PC-9 (cell line): ENCODE measurements around the gene TRAF3. TPM values are rescaled to one million over a fixed set of nuclear protein-coding genes. Genes with fewer than 3 reads are reported as not detected.

ENCODE experiments used
- BruUV-seq: library from RNA; stranded (reverse); fragments of 400-500 nt; replicated peaks from 2 replicates; lab custom pipeline; 2021; lab: Mats Ljungman, UMichigan
- CTCF ChIA-PET: fragments of 300-600 bp; sonication (Branson Sonifier 250); formaldehyde crosslinking; loops from one replicate; lab custom pipeline; 2022; ENCODE audit warnings: antibody characterized with exemption; lab: Charles Lee
- POLR2A ChIA-PET: fragments of 300-600 bp; sonication (Branson Sonifier 250); formaldehyde crosslinking; loops from one replicate; lab custom pipeline; 2022; ENCODE audit warnings: antibody characterized with exemption; ENCODE audit not compliant: unreplicated experiment; lab: Charles Lee
- DNase-seq, 2 experiments: peaks; one replicate each; pipeline versions ENCODE4 v3.0.0 to v3.0.0-alpha.2; 2015 to 2022; ENCODE audit warnings: mixed read lengths in 1 of 2
- H2AFZ ChIP-seq: fragments of 200-600 bp; sonication (generic); 2 replicates; pipeline ENCODE4 v1.8.1; 2017; ENCODE audit warnings: antibody characterized with exemption
- H3F3A ChIP-seq: fragments of 200-600 bp; sonication (generic); 2 replicates; pipeline ENCODE4 v1.8.1; 2017; ENCODE audit warnings: antibody characterized with exemption, mild to moderate bottlenecking, low read depth; ENCODE audit not compliant: insufficient read depth
- H3K27ac ChIP-seq: fragments of 200-600 bp; sonication (generic); 2 replicates; pipeline ENCODE4 v1.6.1; 2016; ENCODE audit warnings: mixed run types
- H3K27me3 ChIP-seq: fragments of 200-600 bp; sonication (generic); 2 replicates; pipeline ENCODE4 v1.6.1; 2016; ENCODE audit warnings: low read depth, mixed run types; ENCODE audit not compliant: insufficient read depth
- H3K36me3 ChIP-seq: fragments of 200-600 bp; sonication (generic); 2 replicates; pipeline ENCODE4 v1.6.1; 2016; ENCODE audit warnings: low read depth, mixed run types
- H3K4me1 ChIP-seq: fragments of 200-600 bp; sonication (generic); replicated peaks from 2 replicates; pipeline ENCODE4 v1.6.1; 2016; ENCODE audit warnings: mixed run types; ENCODE audit not compliant: insufficient read depth
- H3K4me2 ChIP-seq: fragments of 200-600 bp; sonication (generic); 2 replicates; pipeline ENCODE4 v1.6.1; 2017; ENCODE audit warnings: mixed run types
- H3K4me3 ChIP-seq: fragments of 200-600 bp; sonication (generic); 2 replicates; pipeline ENCODE4 v1.6.1; 2016; ENCODE audit warnings: mixed run types
- H3K79me2 ChIP-seq: fragments of 200-600 bp; sonication (generic); 2 replicates; pipeline ENCODE4 v1.6.1; 2017; ENCODE audit warnings: low read depth, mixed run types
- H3K9me2 ChIP-seq: fragments of 200-600 bp; sonication (generic); 2 replicates; pipeline ENCODE4 v1.8.1; 2017; ENCODE audit warnings: mild to moderate bottlenecking; ENCODE audit not compliant: insufficient read depth
- H3K9me3 ChIP-seq: fragments of 200-600 bp; sonication (generic); 2 replicates; pipeline ENCODE4 v1.8.1; 2016; ENCODE audit warnings: low read depth; ENCODE audit not compliant: insufficient read depth
- H4K20me1 ChIP-seq: fragments of 200-600 bp; sonication (generic); 2 replicates; pipeline ENCODE4 v1.8.1; 2017; ENCODE audit not compliant: insufficient read depth
- CTCF ChIP-seq: fragments of 200-600 bp; sonication (generic); conservative IDR thresholded peaks from 2 replicates; pipeline ENCODE4 v1.6.1; 2017; ENCODE audit warnings: mixed run types, antibody characterized with exemption, mild to moderate bottlenecking, moderate library complexity
- EZH2 ChIP-seq: fragments of 200-600 bp; sonication (generic); IDR thresholded peaks from 2 replicates; pipeline ENCODE4 v1.8.0; 2017; ENCODE audit warnings: antibody characterized with exemption, low read depth
- intact Hi-C: fragments of 100-400 bp; cut with micrococcal nuclease; formaldehyde crosslinking; loops from one replicate; pipeline ENCODE4 v1.10.0; 2022; ENCODE audit not compliant: unreplicated experiment
- total RNA-seq: library from RNA; stranded (reverse); gene quantifications from 2 replicates; pipeline ENCODE4 v1.2.3, GENCODE V29; 2021

TRAF3 gene
- total RNA-seq, 1 experiment from 2014 or later = 41.3 TPM

GRCh38 chr14:102810523-102810922 is 33.3 kb downstream of the TRAF3 start:
- Histone ChIP-seq H3K27ac (no peak overlapping the region), H3K36me3 (no peaks in the 10 kb centered on the region), H3K4me1 (no peaks in the 10 kb centered on the region), H3K79me2 (peaks cover 33% of the 10 kb centered on the region), H2AFZ (no peak overlapping the region), H3K4me2 (no peak overlapping the region), H3K27me3 (no peaks in the 10 kb centered on the region), H3K9me3 (no peaks in the 10 kb centered on the region), H4K20me1 (0 out of 2 replicates have a peak, but pooled peaks cover 3% of the 10 kb centered on the region), H3K4me3 (no peak overlapping the region), H3F3A (peaks cover 9% of the 10 kb centered on the region; the same call in 1 of the 2 replicates), H3K9me2 (no peaks in the 10 kb centered on the region)
- ChIA-PET CTCF (no interaction called here), POLR2A (no interaction called here)
- BruUV-seq = no TSS peak
- no peak for DNase-seq
- intact Hi-C loops = no loop called here
- TF ChIP-seq CTCF = no peak
- no peak for TF ChIP-seq EZH2

- no peaks in the 10 kb centered on the region for H3K9me2 ChIP-seq
- ChIA-PET POLR2A (interaction anchor here (0.5 kb wide), 1 partner anchor 512 kb away, joined by 5 read pairs; no protein-coding TSS in a partner anchor), CTCF (interaction anchor here (0.6 kb wide), 1 partner anchor 630 kb away, joined by 4 read pairs; no protein-coding TSS in a partner anchor)
- no peak overlapping the region for H3K27ac ChIP-seq
- H2AFZ ChIP-seq = no peak overlapping the region
- no peaks in the 10 kb centered on the region for H3K27me3 ChIP-seq
- BruUV-seq = no TSS peak
- H3K4me3 ChIP-seq = no peak overlapping the region
- no peak for DNase-seq
- no peaks in the 10 kb centered on the region for H3K36me3 ChIP-seq
- peaks cover 35% of the 10 kb centered on the region for H3K79me2 ChIP-seq
- H3F3A ChIP-seq = peaks cover 9% of the 10 kb centered on the region; the same call in 1 of the 2 replicates
- no peaks in the 10 kb centered on the region for H3K9me3 ChIP-seq
- 0 out of 2 replicates have a peak, but pooled peaks cover 2% of the 10 kb centered on the region for H4K20me1 ChIP-seq
- intact Hi-C loops = no loop called here
- H3K4me1 ChIP-seq = no peaks in the 10 kb centered on the region
- H3K4me2 ChIP-seq = no peak overlapping the region
- TF ChIP-seq CTCF (no peak), EZH2 (no peak)
Observed at GRCh38 chr14:102811254-102811963, 34.2 kb downstream of the TRAF3 start.

GRCh38 chr14:102811971-102812370 is 34.7 kb downstream of the TRAF3 start:
- CTCF ChIA-PET = interaction anchor here (0.6 kb wide), 1 partner anchor 630 kb away, joined by 4 read pairs; no protein-coding TSS in a partner anchor
- Histone ChIP-seq H3K36me3 (no peaks in the 10 kb centered on the region), H3K4me3 (no peak overlapping the region), H3K9me3 (no peaks in the 10 kb centered on the region), H3K27me3 (no peaks in the 10 kb centered on the region), H3F3A (peaks cover 9% of the 10 kb centered on the region; the same call in 1 of the 2 replicates), H4K20me1 (no peaks in the 10 kb centered on the region), H2AFZ (no peak overlapping the region), H3K4me1 (no peaks in the 10 kb centered on the region), H3K9me2 (no peaks in the 10 kb centered on the region), H3K4me2 (no peak overlapping the region), H3K27ac (no peak overlapping the region), H3K79me2 (peaks cover 37% of the 10 kb centered on the region)
- intact Hi-C loops = no loop called here
- no peak for DNase-seq
- POLR2A ChIA-PET = interaction anchor here (0.5 to 0.6 kb wide), 2 partner anchors 434 to 512 kb away, joined by 4 to 5 read pairs; no protein-coding TSS in a partner anchor
- BruUV-seq = no TSS peak
- TF ChIP-seq EZH2 (no peak), CTCF (no peak)
